Gastrocnemius medialis (tissue), 4 donors: ENCODE data around the gene COMP. TPM values are rescaled to one million over a fixed set of nuclear protein-coding genes. Genes with fewer than 3 reads are reported as not detected.

Experiments
- ATAC-seq, 2 donors: fragments of 150-250 bp; one replicate each; pipeline ENCODE4 v1.9.1; 2016
- DNase-seq, 2 donors: peaks; one replicate each; pipeline ENCODE4 v3.0.0-alpha.2; 2019
- H3K27ac ChIP-seq, 4 donors: fragments of 200-600 bp; sonication (generic); 1 replicate in 1 of 4; 2 replicates in 3 of 4; pipeline ENCODE4 v1.5.1; 2016 to 2018; ENCODE audit warnings: mild to moderate bottlenecking in 2 of 4, moderate library complexity in 1 of 4
- H3K27me3 ChIP-seq, 3 donors: fragments of 200-600 bp; sonication (generic) in 2 of 3; 1 replicate in 1 of 3; 2 replicates in 2 of 3; pipeline versions ENCODE4 v1.5.1 to v1.6.0; 2016 to 2019; ENCODE audit warnings: mild to moderate bottlenecking in 1 of 3, moderate library complexity in 1 of 3
- H3K36me3 ChIP-seq, 2 donors: fragments of 200-600 bp; sonication (generic) in 1 of 2; one replicate each; pipeline ENCODE4 v1.5.1; 2017 to 2018
- H3K4me1 ChIP-seq, 2 donors: fragments of 200-600 bp; sonication (generic) in 1 of 2; one replicate each; pipeline ENCODE4 v1.5.1; 2016 to 2017; ENCODE audit warnings: mild to moderate bottlenecking in 2 of 2
- H3K4me3 ChIP-seq, 4 donors: fragments of 200-600 bp; sonication (generic) in 3 of 4; 1 replicate in 1 of 4; 2 replicates in 3 of 4; pipeline ENCODE4 v1.5.1; 2016 to 2019; ENCODE audit warnings: mild to moderate bottlenecking in 2 of 4
- H3K9me3 ChIP-seq, 3 donors: fragments of 200-600 bp; sonication (generic) in 2 of 3; 1 replicate in 1 of 3; 2 replicates in 2 of 3; pipeline ENCODE4 v1.5.1; 2016 to 2019
- POLR2A ChIP-seq, 2 donors: fragments of 450-650 bp; IDR thresholded peaks; one replicate each; pipeline ENCODE4 v1.6.1; 2017; ENCODE audit warnings: antibody characterized with exemption in 2 of 2, mild to moderate bottlenecking in 2 of 2, moderate library complexity in 2 of 2
- in situ Hi-C, 4 donors: fragments of 200-750 bp; cut with MboI; loops; one replicate each; pipeline versions ENCODE4 v1.15.0 to v1.8.0; 2017; ENCODE audit warnings: low sequenced_read_pairs in 4 of 4
- intact Hi-C: fragments of 100-400 bp; cut with DNase I; formaldehyde crosslinking; loops from one replicate; pipeline ENCODE4 v1.15.1; 2023; ENCODE audit warnings: low total_unique reads
- total RNA-seq, 4 donors: library from RNA; depleted of rRNA; stranded (reverse); fragments of >200 nt; gene quantifications; one replicate each; pipeline versions ENCODE4 v1.1.0 to v1.2.3, GENCODE V29; 2016
- TF ChIP-seq, protein P1 (sequence below), 5 experiments: fragments of 450-650 bp in 3 of 5; fragments of 200-600 bp in 2 of 5; sonication (generic) in 2 of 5; IDR thresholded peaks in 4 of 5; conservative IDR thresholded peaks in 1 of 5; 1 replicate in 4 of 5; 2 replicates in 1 of 5; pipeline ENCODE4 v1.5.1; 2016 to 2019; ENCODE audit warnings: antibody characterized with exemption in 5 of 5, mild to moderate bottlenecking in 3 of 5, moderate library complexity in 3 of 5

COMP gene
- total RNA-seq, 4 donors from 2014 or later = 0.24 to 77.8 (median 1.3) TPM; not detected in 1

DNA sequence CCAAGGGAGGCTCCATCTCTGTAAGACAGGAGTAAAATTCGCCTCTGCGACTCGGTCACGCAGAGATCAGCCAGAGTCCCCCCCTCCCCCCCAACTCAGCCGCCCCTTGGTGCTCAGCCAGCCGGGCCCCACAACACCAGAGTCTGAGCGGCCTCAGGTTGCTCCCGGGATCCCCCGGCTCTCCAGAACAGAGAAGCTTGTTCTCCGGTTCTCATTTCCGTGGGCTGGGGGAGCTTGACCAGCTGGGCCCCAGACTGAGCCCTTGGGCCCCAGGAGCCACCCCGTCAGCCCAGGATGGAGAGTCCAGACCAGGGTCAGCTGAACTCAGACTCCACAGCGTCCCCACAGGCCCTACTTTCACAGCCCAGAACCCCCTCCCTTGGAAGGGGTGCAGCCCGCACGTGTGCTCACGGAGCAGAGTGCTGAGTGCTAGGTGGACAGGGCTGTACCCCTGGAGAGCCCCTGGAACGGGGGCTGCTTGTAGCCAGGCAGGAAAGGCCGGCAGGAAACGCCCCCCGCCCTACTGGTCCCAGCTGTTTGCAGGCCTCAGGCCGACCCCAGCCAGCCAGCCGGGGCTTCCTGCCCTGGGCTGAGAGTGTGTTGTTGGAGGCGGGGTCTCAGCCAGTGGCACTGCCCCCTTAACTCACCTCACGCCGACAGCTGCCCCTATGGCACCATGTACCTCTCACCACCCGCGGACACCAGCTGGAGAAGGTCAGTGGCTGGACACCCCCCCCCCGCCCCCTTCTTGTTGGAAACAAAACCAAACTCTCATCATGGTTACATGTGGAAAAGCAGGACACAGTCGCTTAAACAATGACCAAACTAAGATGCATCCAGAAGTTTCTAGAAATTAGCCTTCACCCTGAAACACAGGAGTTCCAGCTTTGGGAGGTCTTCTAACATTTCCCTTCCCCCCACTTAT is 44.4 kb downstream of the COMP start:
- H3K27ac ChIP-seq = no peak overlapping the region
- intact Hi-C loops = no loop called here

DNA sequence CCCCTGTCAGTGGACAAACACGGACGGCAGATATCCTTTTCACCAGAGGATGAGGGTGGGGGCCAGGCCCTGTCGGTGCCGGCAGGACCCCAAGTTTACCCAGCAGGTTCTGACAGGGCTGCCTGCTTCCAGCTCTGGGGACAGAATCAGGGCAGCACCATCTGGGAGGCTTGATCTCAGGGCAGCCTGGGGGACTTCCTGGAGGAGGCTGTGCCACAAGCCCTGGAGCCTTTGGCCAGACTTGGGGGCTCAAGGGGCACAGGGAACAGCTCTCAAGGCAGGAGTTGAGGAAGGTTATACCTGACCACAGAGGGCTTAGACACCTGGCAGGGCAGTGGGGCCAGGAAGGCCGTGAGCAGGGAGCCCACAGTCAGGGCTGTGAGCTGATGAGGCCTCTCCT is 45.2 kb downstream of the COMP start:
- H3K27ac ChIP-seq = no peak overlapping the region
- no peak overlapping the region for H3K4me3 ChIP-seq
- no peak for ATAC-seq
- no peak for DNase-seq
- no peaks in the 10 kb centered on the region for H3K9me3 ChIP-seq
- TF ChIP-seq, protein P1, sequence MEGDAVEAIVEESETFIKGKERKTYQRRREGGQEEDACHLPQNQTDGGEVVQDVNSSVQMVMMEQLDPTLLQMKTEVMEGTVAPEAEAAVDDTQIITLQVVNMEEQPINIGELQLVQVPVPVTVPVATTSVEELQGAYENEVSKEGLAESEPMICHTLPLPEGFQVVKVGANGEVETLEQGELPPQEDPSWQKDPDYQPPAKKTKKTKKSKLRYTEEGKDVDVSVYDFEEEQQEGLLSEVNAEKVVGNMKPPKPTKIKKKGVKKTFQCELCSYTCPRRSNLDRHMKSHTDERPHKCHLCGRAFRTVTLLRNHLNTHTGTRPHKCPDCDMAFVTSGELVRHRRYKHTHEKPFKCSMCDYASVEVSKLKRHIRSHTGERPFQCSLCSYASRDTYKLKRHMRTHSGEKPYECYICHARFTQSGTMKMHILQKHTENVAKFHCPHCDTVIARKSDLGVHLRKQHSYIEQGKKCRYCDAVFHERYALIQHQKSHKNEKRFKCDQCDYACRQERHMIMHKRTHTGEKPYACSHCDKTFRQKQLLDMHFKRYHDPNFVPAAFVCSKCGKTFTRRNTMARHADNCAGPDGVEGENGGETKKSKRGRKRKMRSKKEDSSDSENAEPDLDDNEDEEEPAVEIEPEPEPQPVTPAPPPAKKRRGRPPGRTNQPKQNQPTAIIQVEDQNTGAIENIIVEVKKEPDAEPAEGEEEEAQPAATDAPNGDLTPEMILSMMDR (IDR thresholded peaks at IDR 0.05 in 4 of 5, conservative IDR thresholded peaks at IDR 0.05 in 1 of 5) = no peak
- no peak for TF ChIP-seq POLR2A (IDR thresholded peaks at IDR 0.05)
- intact Hi-C loops = no loop called here
- in situ Hi-C loops = no loop called here
- H3K4me1 ChIP-seq = no peaks in the 10 kb centered on the region
- H3K27me3 ChIP-seq = no peaks in the 10 kb centered on the region
- H3K36me3 ChIP-seq = no peaks in the 10 kb centered on the region

More for the DNA sequence above, 44.4 kb downstream of the COMP start:
- ATAC-seq (no peak), DNase-seq (no peak)
- Histone ChIP-seq H3K9me3 (no peaks in the 10 kb centered on the region), H3K4me3 (no peak overlapping the region), H3K4me1 (no peaks in the 10 kb centered on the region), H3K27me3 (no peaks in the 10 kb centered on the region), H3K36me3 (no peaks in the 10 kb centered on the region)
- TF ChIP-seq, protein P1 (IDR thresholded peaks at IDR 0.05 in 4 of 5, conservative IDR thresholded peaks at IDR 0.05 in 1 of 5) = no peak
- no peak for TF ChIP-seq POLR2A (IDR thresholded peaks at IDR 0.05)
- in situ Hi-C loops = no loop called here

DNA sequence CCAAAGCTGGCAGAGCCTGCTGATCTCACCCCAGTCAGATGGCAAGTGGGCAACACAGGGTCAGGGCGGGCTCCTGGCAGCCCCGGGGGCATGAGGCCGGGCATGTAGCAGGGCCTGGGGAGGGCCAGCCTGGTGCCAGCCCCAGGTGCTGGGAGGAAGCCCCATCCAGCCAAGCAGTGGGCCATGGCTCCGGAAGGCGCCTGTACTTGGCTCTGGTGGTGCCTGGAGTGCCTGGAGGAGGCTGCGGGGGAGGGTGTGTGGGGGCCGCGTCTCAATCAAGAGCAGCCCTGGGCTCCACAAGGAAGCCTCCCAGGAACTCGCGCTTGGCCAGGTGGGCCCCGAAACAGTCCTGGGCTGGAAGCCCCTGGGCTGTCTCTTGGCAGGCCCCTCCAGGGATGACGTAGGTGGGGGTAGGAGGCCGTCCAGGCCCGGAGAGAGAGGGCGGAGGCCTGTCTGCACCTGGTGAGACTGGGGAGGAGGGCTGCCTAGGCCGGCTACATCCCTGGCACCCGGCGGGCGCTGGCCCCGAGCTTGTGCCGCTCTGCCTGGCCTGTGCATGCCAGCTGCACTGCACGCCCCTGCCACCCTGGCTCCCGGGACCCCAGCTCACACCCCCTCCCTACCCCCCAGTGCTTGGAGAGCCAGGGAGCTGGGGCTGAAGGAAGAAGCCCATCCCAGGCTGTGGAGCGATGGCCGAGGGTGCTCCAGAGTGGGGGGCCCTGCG is 45.9 kb downstream of the COMP start:
- DNase-seq (no peak), ATAC-seq (no peak)
- in situ Hi-C loops (no loop called here), intact Hi-C loops (no loop called here)
- H3K9me3 ChIP-seq = no peaks in the 10 kb centered on the region
- H3K27me3 ChIP-seq = no peaks in the 10 kb centered on the region
- H3K36me3 ChIP-seq = no peaks in the 10 kb centered on the region
- TF ChIP-seq, protein P1 (IDR thresholded peaks at IDR 0.05 in 4 of 5, conservative IDR thresholded peaks at IDR 0.05 in 1 of 5) = no peak
- no peaks in the 10 kb centered on the region for H3K4me1 ChIP-seq
- H3K27ac ChIP-seq = no peak overlapping the region
- H3K4me3 ChIP-seq = no peak overlapping the region

DNA sequence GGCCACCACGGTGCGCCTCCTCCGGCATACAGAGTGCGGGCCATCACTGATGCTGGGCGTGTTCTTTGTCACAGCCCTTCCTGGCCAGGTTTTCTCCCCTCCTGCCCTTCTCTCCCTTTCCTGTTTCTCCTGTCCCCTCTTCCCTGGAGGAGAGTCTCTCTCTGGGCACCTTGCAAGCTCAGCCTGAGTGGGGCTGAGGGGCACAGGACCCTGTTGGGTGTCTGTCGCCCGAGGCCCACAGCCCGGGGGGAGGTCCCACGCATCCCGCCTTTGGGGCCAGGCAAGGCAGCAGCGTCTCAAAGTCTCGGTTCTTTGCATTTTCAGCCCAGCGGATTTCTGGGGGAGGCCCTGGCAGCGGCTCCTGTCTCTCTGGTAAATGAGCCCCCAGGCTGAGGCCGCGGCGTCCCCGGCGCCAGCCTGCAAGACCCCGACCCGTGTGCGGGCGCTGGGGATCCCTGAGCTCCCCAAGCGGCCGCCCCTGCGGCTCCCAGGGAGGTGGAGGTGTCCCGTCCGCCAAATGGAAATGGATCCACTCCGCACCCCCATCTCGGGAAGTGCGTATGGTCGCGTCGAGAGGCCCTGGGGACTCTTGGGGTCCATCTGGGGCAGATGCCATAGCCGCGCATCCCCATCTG is 47.2 kb downstream of the COMP start:
- intact Hi-C loops = no loop called here
- in situ Hi-C loops = no loop called here
- no peak for TF ChIP-seq POLR2A (IDR thresholded peaks at IDR 0.05)
- TF ChIP-seq, protein P1 (IDR thresholded peaks at IDR 0.05 in 4 of 5, conservative IDR thresholded peaks at IDR 0.05 in 1 of 5) = no peak
- no peak for ATAC-seq
- no peak overlapping the region for H3K27ac ChIP-seq
- no peak overlapping the region for H3K4me3 ChIP-seq
- H3K9me3 ChIP-seq = no peaks in the 10 kb centered on the region
- H3K4me1 ChIP-seq = no peaks in the 10 kb centered on the region
- no peak for DNase-seq
- H3K36me3 ChIP-seq = no peaks in the 10 kb centered on the region
- no peaks in the 10 kb centered on the region for H3K27me3 ChIP-seq
